Stomach (tissue), 4 donors: ENCODE results near the gene RUFY1.

Source experiments
- POLR2A ChIP-seq, 4 donors: fragments of 450-650 bp; IDR thresholded peaks; one replicate each; pipeline ENCODE4 v1.6.1; 2016; ENCODE audit warnings: antibody characterized with exemption in 4 of 4, control low read depth in 2 of 4, mild to moderate bottlenecking in 1 of 4, moderate library complexity in 1 of 4
- TF ChIP-seq, protein P1 (sequence below), 7 experiments: fragments of 450-650 bp in 4 of 7; fragments of 200-600 bp in 3 of 7; sonication (generic) in 3 of 7; IDR thresholded peaks; one replicate each; pipeline ENCODE4 v1.5.1; 2016 to 2019; ENCODE audit warnings: antibody characterized with exemption in 7 of 7, control low read depth in 2 of 7, mild to moderate bottlenecking in 1 of 7

- TF ChIP-seq, protein P1, sequence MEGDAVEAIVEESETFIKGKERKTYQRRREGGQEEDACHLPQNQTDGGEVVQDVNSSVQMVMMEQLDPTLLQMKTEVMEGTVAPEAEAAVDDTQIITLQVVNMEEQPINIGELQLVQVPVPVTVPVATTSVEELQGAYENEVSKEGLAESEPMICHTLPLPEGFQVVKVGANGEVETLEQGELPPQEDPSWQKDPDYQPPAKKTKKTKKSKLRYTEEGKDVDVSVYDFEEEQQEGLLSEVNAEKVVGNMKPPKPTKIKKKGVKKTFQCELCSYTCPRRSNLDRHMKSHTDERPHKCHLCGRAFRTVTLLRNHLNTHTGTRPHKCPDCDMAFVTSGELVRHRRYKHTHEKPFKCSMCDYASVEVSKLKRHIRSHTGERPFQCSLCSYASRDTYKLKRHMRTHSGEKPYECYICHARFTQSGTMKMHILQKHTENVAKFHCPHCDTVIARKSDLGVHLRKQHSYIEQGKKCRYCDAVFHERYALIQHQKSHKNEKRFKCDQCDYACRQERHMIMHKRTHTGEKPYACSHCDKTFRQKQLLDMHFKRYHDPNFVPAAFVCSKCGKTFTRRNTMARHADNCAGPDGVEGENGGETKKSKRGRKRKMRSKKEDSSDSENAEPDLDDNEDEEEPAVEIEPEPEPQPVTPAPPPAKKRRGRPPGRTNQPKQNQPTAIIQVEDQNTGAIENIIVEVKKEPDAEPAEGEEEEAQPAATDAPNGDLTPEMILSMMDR (IDR thresholded peaks at IDR 0.05): no peak
- no peak for TF ChIP-seq POLR2A (IDR thresholded peaks at IDR 0.05)
These were observed 35.6 kb downstream of the RUFY1 start for GRCh38 chr5:179585941-179586401.
